ENCODE measurements around the gene PPP2R5B.

GRCh38 chr11:64970731-64971151 lies 46.3 kb downstream of the PPP2R5B start:
- TF ChIP-seq POLR2AphosphoS5 (IDR thresholded peaks at IDR 0.05; ENCODE audit: borderline replicate concordance, low read depth, low read length), result no peak
- no peak for TF ChIP-seq EZH2 (IDR thresholded peaks at IDR 0.05)
- TF ChIP-seq FOXP2 (optimal IDR thresholded peaks at IDR 0.05; ENCODE audit: control extremely low read depth, extremely low read length, insufficient read depth), result no peak
